PC-3 (cell line): ENCODE measurements around the gene PRR5L. TPM values are rescaled to one million over a fixed set of nuclear protein-coding genes. Genes with fewer than 3 reads are reported as not detected.

ENCODE experiments used
- ATAC-seq: fragments of 200-7000 bp; cut with Tn5 transposase; 2 replicates; pipeline ENCODE4 v1.9.1; 2020; ENCODE audit warnings: mild to moderate bottlenecking, moderate library complexity
- BruUV-seq: library from RNA; stranded (reverse); fragments of 400-500 nt; replicated peaks from 2 replicates; lab custom pipeline; 2021; lab: Mats Ljungman, UMichigan
- CTCF ChIA-PET: fragments of 300-600 bp; sonication (Branson Sonifier 250); formaldehyde crosslinking; loops from one replicate; lab custom pipeline; 2022; ENCODE audit warnings: antibody characterized with exemption; lab: Charles Lee
- POLR2A ChIA-PET: fragments of 300-600 bp; sonication (Branson Sonifier 250); formaldehyde crosslinking; loops from one replicate; lab custom pipeline; 2022; ENCODE audit warnings: antibody characterized with exemption; ENCODE audit not compliant: unreplicated experiment; lab: Charles Lee
- DNase-seq: peaks from one replicate; pipeline ENCODE4 v3.0.0-alpha.2; 2015
- H2AFZ ChIP-seq: fragments of 300-600 bp; sonication (generic); 2 replicates; pipeline ENCODE4 v1.6.0; 2016; ENCODE audit warnings: antibody characterized with exemption, low read length
- H3F3A ChIP-seq: fragments of 300-600 bp; sonication (generic); one replicate; pipeline ENCODE4 v1.6.0; 2017; ENCODE audit warnings: antibody characterized with exemption, low read length, control low read depth, mild to moderate bottlenecking; ENCODE audit not compliant: unreplicated experiment
- H3K27ac ChIP-seq: fragments of 300-600 bp; sonication (generic); 2 replicates; pipeline ENCODE4 v1.5.1; 2016; ENCODE audit warnings: mild to moderate bottlenecking, low read length
- H3K27me3 ChIP-seq: fragments of 300-600 bp; sonication (generic); 2 replicates; pipeline ENCODE4 v1.6.1; 2016; ENCODE audit warnings: low read length, mixed read lengths
- H3K36me3 ChIP-seq: fragments of 300-600 bp; sonication (generic); 2 replicates; pipeline ENCODE4 v1.6.1; 2016; ENCODE audit warnings: low read depth, mixed run types, low read length, mixed read lengths
- H3K4me1 ChIP-seq: fragments of 300-600 bp; sonication (generic); 2 replicates; pipeline ENCODE4 v1.5.1; 2016; ENCODE audit warnings: low read length; ENCODE audit not compliant: insufficient read depth
- H3K4me2 ChIP-seq: fragments of 300-600 bp; sonication (generic); 2 replicates; pipeline ENCODE4 v1.6.0; 2016; ENCODE audit warnings: low read length
- H3K4me3 ChIP-seq: fragments of 300-600 bp; sonication (generic); 2 replicates; pipeline ENCODE4 v1.5.1; 2016; ENCODE audit warnings: mild to moderate bottlenecking, low read length, mixed read lengths
- H3K79me2 ChIP-seq: fragments of 300-600 bp; sonication (generic); 2 replicates; pipeline ENCODE4 v1.6.1; 2017; ENCODE audit warnings: low read length, mixed read lengths
- H3K9ac ChIP-seq: fragments of 300-600 bp; sonication (generic); 2 replicates; pipeline ENCODE4 v1.6.0; 2016; ENCODE audit warnings: mild to moderate bottlenecking, low read length
- H3K9me2 ChIP-seq: fragments of 300-600 bp; sonication (generic); replicated peaks from 2 replicates; pipeline ENCODE4 v1.6.1; 2016; ENCODE audit warnings: mixed run types, low read length, mixed read lengths
- H3K9me3 ChIP-seq: fragments of 300-600 bp; sonication (generic); 2 replicates; pipeline ENCODE4 v1.6.1; 2016; ENCODE audit warnings: low read length, mixed read lengths
- H4K20me1 ChIP-seq: fragments of 300-600 bp; sonication (generic); 2 replicates; pipeline ENCODE4 v1.6.1; 2016; ENCODE audit warnings: low read length, mixed read lengths
- EZH2 ChIP-seq: fragments of 300-600 bp; sonication (generic); IDR thresholded peaks from one replicate; pipeline ENCODE4 v1.6.1; 2017; ENCODE audit warnings: antibody characterized with exemption, mild to moderate bottlenecking, low read length; ENCODE audit not compliant: unreplicated experiment
- EZH2phosphoT487 ChIP-seq: fragments of 300-600 bp; sonication (generic); IDR thresholded peaks from 2 replicates; pipeline ENCODE4 v1.6.1; 2018; ENCODE audit warnings: mild to moderate bottlenecking, antibody characterized with exemption, low read length, borderline replicate concordance
- intact Hi-C: fragments of 100-400 bp; cut with micrococcal nuclease; formaldehyde crosslinking; loops from 2 replicates; pipeline ENCODE4 v1.9.0; 2023
- total RNA-seq: library from RNA; depleted of rRNA; stranded (reverse); fragments of >200 nt; gene quantifications from 2 replicates; pipeline ENCODE4 v1.2.3, GENCODE V29; 2014
- TF ChIP-seq, protein P1 (sequence below): fragments of 300-600 bp; sonication (generic); conservative IDR thresholded peaks from 2 replicates; pipeline ENCODE4 v1.5.1; 2017; ENCODE audit warnings: antibody characterized with exemption, low read depth, mild to moderate bottlenecking, low read length

The PRR5L gene
- total RNA-seq, 1 experiment from 2014 or later: 4.7 TPM

DNA sequence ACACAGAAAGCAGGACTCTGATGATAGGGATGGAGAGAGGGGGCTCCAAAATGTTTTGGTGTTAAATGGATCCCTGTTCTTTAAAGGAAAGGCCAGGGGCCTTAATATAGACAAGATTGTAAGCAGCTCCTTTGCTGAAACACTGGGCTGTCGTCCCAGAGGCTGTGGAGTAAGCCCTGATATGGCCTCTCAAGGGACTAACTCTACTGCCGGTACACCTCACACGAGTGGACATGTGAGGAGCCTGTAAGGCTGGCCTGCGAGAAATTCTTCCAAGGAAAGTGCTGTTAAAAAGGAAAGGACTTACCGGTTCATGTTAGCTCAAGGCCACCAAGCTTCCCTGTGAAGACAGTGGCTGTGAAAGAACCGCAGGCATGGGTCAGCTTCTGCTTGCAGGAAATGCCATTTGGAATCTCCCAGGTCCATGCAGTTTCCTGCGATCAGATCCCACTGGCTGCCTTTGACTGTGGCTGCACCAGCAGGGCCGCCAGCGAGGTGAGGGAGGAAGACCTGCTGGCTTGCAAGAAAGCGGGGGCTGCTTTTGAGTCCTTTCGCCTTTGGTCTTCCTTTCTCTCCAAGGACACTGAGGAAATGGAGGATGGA lies 106.6 kb downstream of the PRR5L start:
- H3K4me3 ChIP-seq: no peak overlapping the region
- H4K20me1 ChIP-seq: no peaks in the 10 kb centered on the region
- H3K4me2 ChIP-seq: no peak overlapping the region
- TF ChIP-seq, protein P1, sequence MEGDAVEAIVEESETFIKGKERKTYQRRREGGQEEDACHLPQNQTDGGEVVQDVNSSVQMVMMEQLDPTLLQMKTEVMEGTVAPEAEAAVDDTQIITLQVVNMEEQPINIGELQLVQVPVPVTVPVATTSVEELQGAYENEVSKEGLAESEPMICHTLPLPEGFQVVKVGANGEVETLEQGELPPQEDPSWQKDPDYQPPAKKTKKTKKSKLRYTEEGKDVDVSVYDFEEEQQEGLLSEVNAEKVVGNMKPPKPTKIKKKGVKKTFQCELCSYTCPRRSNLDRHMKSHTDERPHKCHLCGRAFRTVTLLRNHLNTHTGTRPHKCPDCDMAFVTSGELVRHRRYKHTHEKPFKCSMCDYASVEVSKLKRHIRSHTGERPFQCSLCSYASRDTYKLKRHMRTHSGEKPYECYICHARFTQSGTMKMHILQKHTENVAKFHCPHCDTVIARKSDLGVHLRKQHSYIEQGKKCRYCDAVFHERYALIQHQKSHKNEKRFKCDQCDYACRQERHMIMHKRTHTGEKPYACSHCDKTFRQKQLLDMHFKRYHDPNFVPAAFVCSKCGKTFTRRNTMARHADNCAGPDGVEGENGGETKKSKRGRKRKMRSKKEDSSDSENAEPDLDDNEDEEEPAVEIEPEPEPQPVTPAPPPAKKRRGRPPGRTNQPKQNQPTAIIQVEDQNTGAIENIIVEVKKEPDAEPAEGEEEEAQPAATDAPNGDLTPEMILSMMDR: no peak
- TF ChIP-seq EZH2phosphoT487: no peak
- TF ChIP-seq EZH2: no peak
- H3K36me3 ChIP-seq: no peaks in the 10 kb centered on the region
- CTCF ChIA-PET: no interaction called here
- BruUV-seq: no TSS peak
- DNase-seq (no peak), ATAC-seq (no peak)
- H3K9ac ChIP-seq: no peak overlapping the region
- no peaks in the 10 kb centered on the region for H3K27me3 ChIP-seq
- intact Hi-C loops: no loop called here
- no peak overlapping the region for H2AFZ ChIP-seq
- H3K27ac ChIP-seq: no peak overlapping the region
- no peaks in the 10 kb centered on the region for H3K4me1 ChIP-seq
- no peaks in the 10 kb centered on the region for H3K9me3 ChIP-seq
- H3K79me2 ChIP-seq: no peaks in the 10 kb centered on the region
- no peaks in the 10 kb centered on the region for H3K9me2 ChIP-seq
- no peaks in the 10 kb centered on the region for H3F3A ChIP-seq
- POLR2A ChIA-PET: no interaction called here

DNA sequence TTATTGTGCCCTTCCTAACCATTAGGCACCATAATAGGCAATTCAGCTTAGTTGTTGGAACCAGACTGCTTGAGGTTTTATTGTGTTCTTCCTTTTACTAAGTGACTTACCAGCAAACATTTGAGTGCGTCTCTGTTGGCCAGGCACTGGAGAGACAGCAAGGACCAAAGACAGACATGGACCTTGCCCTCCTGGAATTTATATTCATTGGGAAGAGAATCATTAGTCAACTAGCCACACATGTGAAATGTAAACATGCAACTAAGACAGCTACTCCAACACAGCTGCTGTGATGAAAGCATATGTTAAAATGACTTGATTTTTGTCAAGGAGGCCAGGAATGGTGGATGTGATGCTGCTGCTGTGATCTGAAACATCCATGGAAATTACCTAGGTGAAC lies 107.6 kb downstream of the PRR5L start:
- ChIA-PET POLR2A (no interaction called here), CTCF (no interaction called here)
- H3K27ac ChIP-seq: no peak overlapping the region
- no peaks in the 10 kb centered on the region for H4K20me1 ChIP-seq
- intact Hi-C loops: no loop called here
- no peak for TF ChIP-seq EZH2
- TF ChIP-seq, protein P1: no peak
- no peak for TF ChIP-seq EZH2phosphoT487
- no peak overlapping the region for H3K4me3 ChIP-seq
- no peak for ATAC-seq
- no peaks in the 10 kb centered on the region for H3K9me3 ChIP-seq
- no peak overlapping the region for H3K9ac ChIP-seq
- no peak for DNase-seq
- no peaks in the 10 kb centered on the region for H3K79me2 ChIP-seq
- H3K36me3 ChIP-seq: no peaks in the 10 kb centered on the region
- H3K4me2 ChIP-seq: no peak overlapping the region
- no peaks in the 10 kb centered on the region for H3F3A ChIP-seq
- no TSS peak for BruUV-seq
- H2AFZ ChIP-seq: no peak overlapping the region
- H3K4me1 ChIP-seq: no peaks in the 10 kb centered on the region
- H3K9me2 ChIP-seq: no peaks in the 10 kb centered on the region
- no peaks in the 10 kb centered on the region for H3K27me3 ChIP-seq

GRCh38 chr11:36404831-36405230 lies 108.7 kb downstream of the PRR5L start:
- Histone ChIP-seq H3K4me1 (no peaks in the 10 kb centered on the region), H3K9ac (no peak overlapping the region), H3K27ac (no peak overlapping the region), H3K79me2 (no peaks in the 10 kb centered on the region), H4K20me1 (no peaks in the 10 kb centered on the region), H3K36me3 (no peaks in the 10 kb centered on the region), H2AFZ (no peak overlapping the region), H3K4me3 (no peak overlapping the region), H3K27me3 (no peaks in the 10 kb centered on the region), H3K9me3 (no peaks in the 10 kb centered on the region), H3K9me2 (no peaks in the 10 kb centered on the region), H3K4me2 (no peak overlapping the region), H3F3A (no peaks in the 10 kb centered on the region)
- DNase-seq (no peak), ATAC-seq (no peak)
- BruUV-seq: no TSS peak
- intact Hi-C loops: no loop called here
- ChIA-PET CTCF (no interaction called here), POLR2A (no interaction called here)
- TF ChIP-seq EZH2: no peak
- TF ChIP-seq EZH2phosphoT487: no peak
- TF ChIP-seq, protein P1: no peak
